Smooth muscle cell (in vitro differentiated cells): Measurements from ENCODE around the gene PAM16. TPM values are rescaled to one million over a fixed set of nuclear protein-coding genes. Genes with fewer than 3 reads are reported as not detected.

Experiments
- DNase-seq: peaks from one replicate; lab custom pipeline; 2025; ENCODE audit not compliant: unreplicated experiment; lab: John Stamatoyannopoulos, UW
- H2AFZ ChIP-seq: fragments of 200-600 bp; sonication (generic); 2 replicates; pipeline ENCODE4 v1.6.0; 2016; ENCODE audit warnings: antibody characterized with exemption, low read depth, mild to moderate bottlenecking
- H3F3A ChIP-seq: fragments of 200-600 bp; sonication (generic); 2 replicates; pipeline ENCODE4 v1.6.0; 2017; ENCODE audit warnings: antibody characterized with exemption, low read depth
- H3K27ac ChIP-seq: fragments of 200-600 bp; sonication (generic); 2 replicates; pipeline ENCODE4 v1.5.1; 2016; ENCODE audit warnings: low read depth, mild to moderate bottlenecking
- H3K27me3 ChIP-seq: fragments of 200-600 bp; sonication (generic); 2 replicates; pipeline ENCODE4 v1.6.1; 2016; ENCODE audit warnings: low read depth, mild to moderate bottlenecking
- H3K36me3 ChIP-seq: fragments of 200-600 bp; sonication (generic); 2 replicates; pipeline ENCODE4 v1.5.1; 2016; ENCODE audit warnings: low read depth
- H3K4me1 ChIP-seq: fragments of 200-600 bp; sonication (generic); 2 replicates; pipeline ENCODE4 v1.5.1; 2016; ENCODE audit warnings: low read depth
- H3K4me2 ChIP-seq: fragments of 200-600 bp; sonication (generic); 2 replicates; pipeline ENCODE4 v1.6.0; 2016; ENCODE audit warnings: mild to moderate bottlenecking
- H3K4me3 ChIP-seq: fragments of 200-600 bp; sonication (generic); 2 replicates; pipeline ENCODE4 v1.5.1; 2016; ENCODE audit warnings: mild to moderate bottlenecking
- H3K79me2 ChIP-seq: fragments of 200-600 bp; sonication (generic); 2 replicates; pipeline ENCODE4 v1.6.0; 2016; ENCODE audit warnings: low read depth, mild to moderate bottlenecking
- H3K9ac ChIP-seq: fragments of 200-600 bp; sonication (generic); 2 replicates; pipeline ENCODE4 v1.6.0; 2016; ENCODE audit warnings: low read depth
- H3K9me3 ChIP-seq: fragments of 200-600 bp; sonication (generic); replicated peaks from 2 replicates; pipeline ENCODE4 v1.5.1; 2016; ENCODE audit warnings: low read depth
- H4K20me1 ChIP-seq: fragments of 200-600 bp; sonication (generic); 2 replicates; pipeline ENCODE4 v1.6.0; 2016; ENCODE audit warnings: low read depth
- CTCF ChIP-seq: fragments of 200-600 bp; sonication (generic); IDR thresholded peaks from 2 replicates; pipeline ENCODE4 v1.5.1; 2017; ENCODE audit warnings: borderline replicate concordance, mild to moderate bottlenecking, antibody characterized with exemption; ENCODE audit not compliant: insufficient read depth, poor library complexity, severe bottlenecking
- WGBS: methylation state at CpG from one replicate; pipeline ENCODE4 v1.1.7; 2016; ENCODE audit warnings: low lambda C conversion rate; 5-methylcytosine and 5-hydroxymethylcytosine counted together
- polyA plus RNA-seq: library from polyadenylated mRNA; unstranded; fragments of >200 nt; fragmentation: Nextera tagmentation; extraction: Ambion mirVana; gene quantifications from 2 replicates; pipeline ENCODE4 v1.2.1, GENCODE V29; 2016
- total RNA-seq: library from RNA; depleted of rRNA; stranded (reverse); fragments of >200 nt; gene quantifications from 2 replicates; pipeline ENCODE4 v1.2.3, GENCODE V29; 2014

Gene PAM16
- total and polyA plus RNA-seq, 2 experiments from 2014 or later: 29.6 to 47.7 TPM

GRCh38 chr16:4365014-4365406 lies 13.9 kb upstream of the PAM16 start:
- 93% methylated on average over 10 of the region's 10 CpGs for WGBS

GRCh38 chr16:4364196-4365013 lies 13.3 kb upstream of the PAM16 start:
- TF ChIP-seq CTCF: no peak
- H3K27me3 ChIP-seq: no peaks in the 10 kb centered on the region
- no peaks in the 10 kb centered on the region for H3F3A ChIP-seq
- no peak overlapping the region for H3K4me3 ChIP-seq
- H3K27ac ChIP-seq: no peak overlapping the region
- no peaks in the 10 kb centered on the region for H3K9me3 ChIP-seq
- no peaks in the 10 kb centered on the region for H4K20me1 ChIP-seq
- H3K9ac ChIP-seq: no peak overlapping the region
- WGBS: 91% methylated on average over 30 of the region's 37 CpGs
- no peaks in the 10 kb centered on the region for H3K36me3 ChIP-seq
- H3K4me2 ChIP-seq: no peak overlapping the region
- H3K4me1 ChIP-seq: no peaks in the 10 kb centered on the region
- H3K79me2 ChIP-seq: no peaks in the 10 kb centered on the region
- DNase-seq: no peak
- no peak overlapping the region for H2AFZ ChIP-seq

More at GRCh38 chr16:4365014-4365406, 13.9 kb upstream of the PAM16 start:
- no peaks in the 10 kb centered on the region for H3K4me1 ChIP-seq
- H2AFZ ChIP-seq: no peak overlapping the region
- H4K20me1 ChIP-seq: no peaks in the 10 kb centered on the region
- H3K79me2 ChIP-seq: no peaks in the 10 kb centered on the region
- no peak for DNase-seq
- no peaks in the 10 kb centered on the region for H3K36me3 ChIP-seq
- no peak overlapping the region for H3K27ac ChIP-seq
- H3K9me3 ChIP-seq: no peaks in the 10 kb centered on the region
- no peaks in the 10 kb centered on the region for H3K27me3 ChIP-seq
- H3K4me2 ChIP-seq: no peak overlapping the region
- no peak overlapping the region for H3K9ac ChIP-seq
- no peak for TF ChIP-seq CTCF
- peaks cover 2% of the 10 kb centered on the region for H3F3A ChIP-seq
- H3K4me3 ChIP-seq: no peak overlapping the region

GRCh38 chr16:4362476-4363135 lies 11.5 kb upstream of the PAM16 start:
- H3K4me1 ChIP-seq: no peaks in the 10 kb centered on the region
- no peaks in the 10 kb centered on the region for H3K36me3 ChIP-seq
- H3K4me3 ChIP-seq: no peak overlapping the region
- no peaks in the 10 kb centered on the region for H3F3A ChIP-seq
- H3K79me2 ChIP-seq: no peaks in the 10 kb centered on the region
- no peaks in the 10 kb centered on the region for H4K20me1 ChIP-seq
- no peaks in the 10 kb centered on the region for H3K9me3 ChIP-seq
- no peak overlapping the region for H3K9ac ChIP-seq
- no peak for DNase-seq
- no peaks in the 10 kb centered on the region for H3K27me3 ChIP-seq
- H2AFZ ChIP-seq: no peak overlapping the region
- TF ChIP-seq CTCF: no peak
- H3K27ac ChIP-seq: no peak overlapping the region
- 93% methylated on average over 19 of the region's 19 CpGs for WGBS
- no peak overlapping the region for H3K4me2 ChIP-seq
